HUES6 (cell line): ENCODE data around the gene SPPL2C.

ENCODE experiments used
- H3K27ac ChIP-seq: 2 replicates; pipeline ENCODE4 v1.7.0; 2013; ENCODE audit warnings: low read depth, mild to moderate bottlenecking, low read length, inconsistent platforms
- H3K27me3 ChIP-seq: 2 replicates; pipeline ENCODE4 v1.6.1; 2013; ENCODE audit warnings: low read length; ENCODE audit not compliant: control insufficient read depth, insufficient read depth
- H3K36me3 ChIP-seq: 2 replicates; pipeline ENCODE4 v1.6.1; 2013; ENCODE audit warnings: low read length; ENCODE audit not compliant: control insufficient read depth, insufficient read depth
- H3K4me1 ChIP-seq: 2 replicates; pipeline ENCODE4 v1.6.1; 2013; ENCODE audit warnings: low read length; ENCODE audit not compliant: control insufficient read depth, insufficient read depth
- H3K4me3 ChIP-seq: 2 replicates; pipeline ENCODE4 v1.5.1; 2013; ENCODE audit warnings: low read depth, low read length
- H3K9ac ChIP-seq: one replicate; pipeline ENCODE4 v1.6.1; 2013; ENCODE audit warnings: mild to moderate bottlenecking, low read length
- H3K9me3 ChIP-seq: 2 replicates; pipeline ENCODE4 v1.6.1; 2013; ENCODE audit warnings: low read depth, low read length; ENCODE audit not compliant: control insufficient read depth, insufficient read depth

The SPPL2C gene

GRCh38 chr17:45844695-45845375 lies at the start of gene SPPL2C:
Gene SPPL2C, plus strand, starts transcription at chr17:45844881. Its CDS starts 26 bp downstream, at chr17:45844907.
- Histone ChIP-seq H3K4me3 (no peak within 1 kb of the TSS), H3K9me3 (no peaks in the 10 kb centered on the region), H3K27ac (no peak within 1 kb of the TSS), H3K27me3 (no peaks in the 10 kb centered on the region), H3K9ac (no peak within 1 kb of the TSS), H3K36me3 (no peaks in the 10 kb centered on the region), H3K4me1 (no peaks in the 10 kb centered on the region)

GRCh38 chr17:45800816-45801215 lies 43.9 kb upstream of the SPPL2C start:
- H3K36me3 ChIP-seq: no peaks in the 10 kb centered on the region
- no peak overlapping the region for H3K4me3 ChIP-seq
- no peak overlapping the region for H3K27ac ChIP-seq
- H3K27me3 ChIP-seq: peaks cover 20% of the 10 kb centered on the region; the same call in 1 of the 2 replicates
- H3K9ac ChIP-seq: no peak overlapping the region
- H3K9me3 ChIP-seq: no peaks in the 10 kb centered on the region
- H3K4me1 ChIP-seq: 0 out of 2 replicates have a peak, but pooled peaks cover 5% of the 10 kb centered on the region

GRCh38 chr17:45801421-45801820 lies 43.3 kb upstream of the SPPL2C start:
- Histone ChIP-seq H3K9me3 (no peaks in the 10 kb centered on the region), H3K36me3 (no peaks in the 10 kb centered on the region), H3K27ac (no peak overlapping the region), H3K9ac (no peak overlapping the region), H3K27me3 (peaks cover 15% of the 10 kb centered on the region; the same call in 1 of the 2 replicates), H3K4me1 (0 out of 2 replicates have a peak, but pooled peaks cover 5% of the 10 kb centered on the region), H3K4me3 (no peak overlapping the region)

GRCh38 chr17:45808845-45809244 lies 35.8 kb upstream of the SPPL2C start:
- no peaks in the 10 kb centered on the region for H3K9me3 ChIP-seq
- no peak overlapping the region for H3K4me3 ChIP-seq
- peaks cover 8% of the 10 kb centered on the region; the same call in 1 of the 2 replicates for H3K4me1 ChIP-seq
- peaks cover 4% of the 10 kb centered on the region for H3K27me3 ChIP-seq
- H3K9ac ChIP-seq: no peak overlapping the region
- H3K27ac ChIP-seq: no peak overlapping the region
- H3K36me3 ChIP-seq: no peaks in the 10 kb centered on the region

GRCh38 chr17:45809499-45809898 lies 35.2 kb upstream of the SPPL2C start:
- Histone ChIP-seq H3K4me3 (no peak overlapping the region), H3K9ac (no peak overlapping the region), H3K9me3 (no peaks in the 10 kb centered on the region), H3K36me3 (no peaks in the 10 kb centered on the region), H3K27ac (no peak overlapping the region), H3K27me3 (peaks cover 6% of the 10 kb centered on the region), H3K4me1 (peaks cover 8% of the 10 kb centered on the region; the same call in 1 of the 2 replicates)

GRCh38 chr17:45812102-45812501 lies 32.6 kb upstream of the SPPL2C start:
- Histone ChIP-seq H3K9me3 (no peaks in the 10 kb centered on the region), H3K27me3 (peaks cover 6% of the 10 kb centered on the region), H3K9ac (no peak overlapping the region), H3K4me1 (peaks cover 8% of the 10 kb centered on the region; the same call in 1 of the 2 replicates), H3K36me3 (no peaks in the 10 kb centered on the region), H3K27ac (no peak overlapping the region), H3K4me3 (no peak overlapping the region)

GRCh38 chr17:45813048-45813725 lies 31.5 kb upstream of the SPPL2C start:
- Histone ChIP-seq H3K9ac (no peak overlapping the region), H3K27me3 (peaks cover 6% of the 10 kb centered on the region), H3K27ac (no peak overlapping the region), H3K4me3 (no peak overlapping the region), H3K4me1 (peaks cover 8% of the 10 kb centered on the region; the same call in 1 of the 2 replicates), H3K9me3 (no peaks in the 10 kb centered on the region), H3K36me3 (no peaks in the 10 kb centered on the region)

GRCh38 chr17:45814622-45815606 lies 29.8 kb upstream of the SPPL2C start:
- Histone ChIP-seq H3K9me3 (no peaks in the 10 kb centered on the region), H3K4me3 (no peak overlapping the region), H3K9ac (no peak overlapping the region), H3K4me1 (peaks cover 8% of the 10 kb centered on the region; the same call in 1 of the 2 replicates), H3K27ac (no peak overlapping the region), H3K36me3 (no peaks in the 10 kb centered on the region), H3K27me3 (peaks cover 6% of the 10 kb centered on the region)

GRCh38 chr17:45815752-45816151 lies 28.9 kb upstream of the SPPL2C start:
- H3K4me1 ChIP-seq: peaks cover 8% of the 10 kb centered on the region; the same call in 1 of the 2 replicates
- no peak overlapping the region for H3K9ac ChIP-seq
- H3K4me3 ChIP-seq: no peak overlapping the region
- H3K9me3 ChIP-seq: no peaks in the 10 kb centered on the region
- peaks cover 6% of the 10 kb centered on the region for H3K27me3 ChIP-seq
- no peak overlapping the region for H3K27ac ChIP-seq
- H3K36me3 ChIP-seq: no peaks in the 10 kb centered on the region

GRCh38 chr17:45818041-45818440 lies 26.6 kb upstream of the SPPL2C start:
- Histone ChIP-seq H3K27me3 (peaks cover 6% of the 10 kb centered on the region), H3K9ac (no peak overlapping the region), H3K27ac (no peak overlapping the region), H3K36me3 (no peaks in the 10 kb centered on the region), H3K9me3 (no peaks in the 10 kb centered on the region), H3K4me1 (peaks cover 4% of the 10 kb centered on the region; the same call in 1 of the 2 replicates), H3K4me3 (no peak overlapping the region)
